ENCODE data around the gene DNAH12. TPM values are rescaled to one million over a fixed set of nuclear protein-coding genes. Genes with fewer than 3 reads are reported as not detected.

DNAH12 gene
- polyA plus RNA-seq, 1 donor from 2014 or later = 1.8 TPM

DNA sequence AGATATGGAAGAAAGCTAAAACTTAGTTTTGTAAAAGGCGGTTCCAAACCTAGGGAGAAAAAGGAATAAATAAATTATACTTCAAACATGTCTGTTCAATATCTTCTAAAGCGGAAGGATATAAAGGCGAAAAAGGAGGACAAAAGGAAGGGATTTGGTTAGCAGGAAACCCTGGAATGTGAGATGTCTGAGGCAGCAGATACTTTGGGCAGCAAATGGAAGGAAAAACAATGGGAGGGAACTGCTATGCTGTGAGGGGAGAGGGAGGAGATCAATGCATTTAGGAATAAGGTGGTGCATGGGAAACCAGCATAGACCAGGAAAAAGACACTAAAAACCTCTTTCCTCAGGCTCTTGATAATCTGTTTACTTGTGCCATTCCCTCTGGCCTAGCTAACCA is 120.8 kb downstream of the DNAH12 start:
- Histone ChIP-seq H3K36me3 (ENCODE audit: insufficient read depth, low read length) (no peaks in the 10 kb centered on the region), H3K9me3 (ENCODE audit: low read length) (no peaks in the 10 kb centered on the region), H3K27ac (ENCODE audit: low read length) (no peak overlapping the region), H2AFZ (ENCODE audit: low read depth, low read length) (no peak overlapping the region), H3K4me2 (ENCODE audit: low read length) (no peak overlapping the region), H3F3A (ENCODE audit: insufficient read depth, low read length, poor library complexity, severe bottlenecking) (no peaks in the 10 kb centered on the region), H4K20me1 (ENCODE audit: insufficient read depth) (no peaks in the 10 kb centered on the region), H3K9me2 (ENCODE audit: insufficient read depth, low read length) (no peaks in the 10 kb centered on the region), H3K79me2 (replicated peaks; ENCODE audit: insufficient read depth, low read length) (no peaks in the 10 kb centered on the region), H3K4me3 (ENCODE audit: low read length) (no peak overlapping the region), H3K27me3 (ENCODE audit: insufficient read depth, low read depth, low read length) (no peaks in the 10 kb centered on the region), H3K9ac (ENCODE audit: low read length) (no peak overlapping the region)
- TF ChIP-seq, protein P1, sequence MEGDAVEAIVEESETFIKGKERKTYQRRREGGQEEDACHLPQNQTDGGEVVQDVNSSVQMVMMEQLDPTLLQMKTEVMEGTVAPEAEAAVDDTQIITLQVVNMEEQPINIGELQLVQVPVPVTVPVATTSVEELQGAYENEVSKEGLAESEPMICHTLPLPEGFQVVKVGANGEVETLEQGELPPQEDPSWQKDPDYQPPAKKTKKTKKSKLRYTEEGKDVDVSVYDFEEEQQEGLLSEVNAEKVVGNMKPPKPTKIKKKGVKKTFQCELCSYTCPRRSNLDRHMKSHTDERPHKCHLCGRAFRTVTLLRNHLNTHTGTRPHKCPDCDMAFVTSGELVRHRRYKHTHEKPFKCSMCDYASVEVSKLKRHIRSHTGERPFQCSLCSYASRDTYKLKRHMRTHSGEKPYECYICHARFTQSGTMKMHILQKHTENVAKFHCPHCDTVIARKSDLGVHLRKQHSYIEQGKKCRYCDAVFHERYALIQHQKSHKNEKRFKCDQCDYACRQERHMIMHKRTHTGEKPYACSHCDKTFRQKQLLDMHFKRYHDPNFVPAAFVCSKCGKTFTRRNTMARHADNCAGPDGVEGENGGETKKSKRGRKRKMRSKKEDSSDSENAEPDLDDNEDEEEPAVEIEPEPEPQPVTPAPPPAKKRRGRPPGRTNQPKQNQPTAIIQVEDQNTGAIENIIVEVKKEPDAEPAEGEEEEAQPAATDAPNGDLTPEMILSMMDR (IDR thresholded peaks at IDR 0.05; ENCODE audit: poor library complexity, severe bottlenecking) = no peak
- TF ChIP-seq POLR2AphosphoS5 (IDR thresholded peaks at IDR 0.05) = no peak

DNA sequence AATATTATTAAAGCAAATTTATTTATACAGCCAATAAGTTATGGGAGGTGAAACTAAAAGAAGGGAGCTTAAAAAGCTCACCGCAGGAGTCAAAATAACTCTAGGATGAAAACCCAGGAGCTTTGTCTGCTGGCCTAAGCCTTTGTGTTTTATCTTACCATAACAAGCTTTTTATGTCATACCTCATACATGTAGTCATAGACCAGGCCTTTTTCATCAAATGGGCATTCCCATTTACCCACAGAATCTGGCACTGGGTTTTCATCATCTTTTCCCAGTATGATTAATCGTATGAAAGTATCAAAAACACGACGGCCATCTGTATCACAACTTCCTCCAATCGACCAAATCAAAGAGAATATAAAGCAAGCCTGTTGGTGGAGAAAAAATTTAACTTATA is 122.8 kb downstream of the DNAH12 start:
- no peaks in the 10 kb centered on the region for H3K79me2 ChIP-seq (replicated peaks; ENCODE audit: insufficient read depth, low read length)
- H3F3A ChIP-seq (ENCODE audit: insufficient read depth, low read length, poor library complexity, severe bottlenecking) = no peaks in the 10 kb centered on the region
- no peaks in the 10 kb centered on the region for H3K27me3 ChIP-seq (ENCODE audit: insufficient read depth, low read depth, low read length)
- H3K9ac ChIP-seq (ENCODE audit: low read length) = no peak overlapping the region
- no peaks in the 10 kb centered on the region for H3K9me2 ChIP-seq (ENCODE audit: insufficient read depth, low read length)
- no peak overlapping the region for H2AFZ ChIP-seq (ENCODE audit: low read depth, low read length)
- no peak overlapping the region for H3K4me3 ChIP-seq (ENCODE audit: low read length)
- H3K4me2 ChIP-seq (ENCODE audit: low read length) = no peak overlapping the region
- TF ChIP-seq EP300 (conservative IDR thresholded peaks at IDR 0.05; ENCODE audit: poor library complexity, severe bottlenecking) (no peak), MXI1 (conservative IDR thresholded peaks at IDR 0.05; ENCODE audit: poor library complexity, severe bottlenecking) (no peak), TAF1 (IDR thresholded peaks at IDR 0.05; ENCODE audit: low read depth) (no peak), SMC3 (conservative IDR thresholded peaks at IDR 0.05; ENCODE audit: poor library complexity) (no peak), POLR2AphosphoS5 (IDR thresholded peaks at IDR 0.05) (no peak), EZH2 (IDR thresholded peaks at IDR 0.05; ENCODE audit: borderline replicate concordance, insufficient read depth, low read length, poor library complexity, severe bottlenecking) (no peak), RAD21 (conservative IDR thresholded peaks at IDR 0.05) (no peak)
- TF ChIP-seq, protein P2, sequence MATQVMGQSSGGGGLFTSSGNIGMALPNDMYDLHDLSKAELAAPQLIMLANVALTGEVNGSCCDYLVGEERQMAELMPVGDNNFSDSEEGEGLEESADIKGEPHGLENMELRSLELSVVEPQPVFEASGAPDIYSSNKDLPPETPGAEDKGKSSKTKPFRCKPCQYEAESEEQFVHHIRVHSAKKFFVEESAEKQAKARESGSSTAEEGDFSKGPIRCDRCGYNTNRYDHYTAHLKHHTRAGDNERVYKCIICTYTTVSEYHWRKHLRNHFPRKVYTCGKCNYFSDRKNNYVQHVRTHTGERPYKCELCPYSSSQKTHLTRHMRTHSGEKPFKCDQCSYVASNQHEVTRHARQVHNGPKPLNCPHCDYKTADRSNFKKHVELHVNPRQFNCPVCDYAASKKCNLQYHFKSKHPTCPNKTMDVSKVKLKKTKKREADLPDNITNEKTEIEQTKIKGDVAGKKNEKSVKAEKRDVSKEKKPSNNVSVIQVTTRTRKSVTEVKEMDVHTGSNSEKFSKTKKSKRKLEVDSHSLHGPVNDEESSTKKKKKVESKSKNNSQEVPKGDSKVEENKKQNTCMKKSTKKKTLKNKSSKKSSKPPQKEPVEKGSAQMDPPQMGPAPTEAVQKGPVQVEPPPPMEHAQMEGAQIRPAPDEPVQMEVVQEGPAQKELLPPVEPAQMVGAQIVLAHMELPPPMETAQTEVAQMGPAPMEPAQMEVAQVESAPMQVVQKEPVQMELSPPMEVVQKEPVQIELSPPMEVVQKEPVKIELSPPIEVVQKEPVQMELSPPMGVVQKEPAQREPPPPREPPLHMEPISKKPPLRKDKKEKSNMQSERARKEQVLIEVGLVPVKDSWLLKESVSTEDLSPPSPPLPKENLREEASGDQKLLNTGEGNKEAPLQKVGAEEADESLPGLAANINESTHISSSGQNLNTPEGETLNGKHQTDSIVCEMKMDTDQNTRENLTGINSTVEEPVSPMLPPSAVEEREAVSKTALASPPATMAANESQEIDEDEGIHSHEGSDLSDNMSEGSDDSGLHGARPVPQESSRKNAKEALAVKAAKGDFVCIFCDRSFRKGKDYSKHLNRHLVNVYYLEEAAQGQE (IDR thresholded peaks at IDR 0.05; ENCODE audit: borderline replicate concordance) = no peak
- TF ChIP-seq, protein P1 (IDR thresholded peaks at IDR 0.05; ENCODE audit: poor library complexity, severe bottlenecking) = no peak
- H4K20me1 ChIP-seq (ENCODE audit: insufficient read depth) = no peaks in the 10 kb centered on the region
- H3K9me3 ChIP-seq (ENCODE audit: low read length) = no peaks in the 10 kb centered on the region
- no peaks in the 10 kb centered on the region for H3K36me3 ChIP-seq (ENCODE audit: insufficient read depth, low read length)
- no peak overlapping the region for H3K27ac ChIP-seq (ENCODE audit: low read length)

Data from neural cell (in vitro differentiated cells).